Measurements from ENCODE around the gene UBALD2.
"Not testable (repeated sequence)": the region's sequence is repeated elsewhere in the genome, so short reads cannot be mapped to it uniquely, and the experiment has no call there.

Gene UBALD2

DNA sequence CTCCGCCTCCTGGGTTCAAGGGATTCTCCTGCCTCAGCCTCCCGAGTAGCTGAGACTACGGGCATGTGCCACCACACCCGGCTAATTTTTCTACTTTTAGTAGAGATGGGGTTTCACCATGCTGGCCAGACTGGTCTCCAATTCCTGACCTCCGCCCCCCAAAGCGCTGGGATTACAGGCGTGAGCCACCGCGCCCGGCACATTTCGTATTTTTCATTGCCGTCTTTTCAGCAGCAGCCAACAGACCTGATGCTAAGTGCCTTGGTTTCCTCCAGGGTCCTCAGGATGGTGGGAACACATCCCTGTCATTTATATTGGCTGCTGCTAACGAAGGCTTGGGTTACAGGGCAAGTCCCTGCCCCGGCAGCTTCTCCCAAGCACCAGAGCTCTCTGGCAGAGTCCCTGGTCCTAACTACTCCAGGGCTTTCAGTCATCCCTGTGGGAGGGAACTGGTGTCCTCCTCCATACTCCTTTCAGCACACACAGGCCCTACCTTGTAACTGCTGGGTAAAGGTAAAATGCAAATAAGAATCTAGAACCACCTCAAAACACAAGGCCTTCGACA, 23.4 kb upstream of the UBALD2 start:
- Histone ChIP-seq H3F3A (ENCODE audit: insufficient read depth, low read length) (peaks cover 13% of the 10 kb centered on the region), H3K4me1 (ENCODE audit: low read length) (peaks cover 15% of the 10 kb centered on the region), H4K20me1 (ENCODE audit: insufficient read depth, low read length) (no peaks in the 10 kb centered on the region), H3K9me3 (replicated peaks; ENCODE audit: insufficient read depth, low read length) (no peaks in the 10 kb centered on the region), H3K27me3 (replicated peaks; ENCODE audit: insufficient read depth, low read length) (0 out of 2 replicates have a peak, but pooled peaks cover 4% of the 10 kb centered on the region), H3K4me3 (ENCODE audit: low read length) (no peak overlapping the region), H3K79me2 (ENCODE audit: low read length) (no peaks in the 10 kb centered on the region), H2AFZ (ENCODE audit: low read length) (no peak overlapping the region), H3K36me3 (replicated peaks; ENCODE audit: insufficient read depth, low read length) (no peaks in the 10 kb centered on the region), H3K9ac (ENCODE audit: low read length) (no peak overlapping the region), H3K27ac (ENCODE audit: low read length) (no peak overlapping the region), H3K9me2 (replicated peaks; ENCODE audit: insufficient read depth, low read length) (no peaks in the 10 kb centered on the region), H3K4me2 (ENCODE audit: low read depth, low read length) (no peak overlapping the region)
- DNase-seq, result no peak
- TF ChIP-seq CTCF (IDR thresholded peaks at IDR 0.05; ENCODE audit: low read length) (no peak), EZH2 (optimal IDR thresholded peaks at IDR 0.05; ENCODE audit: low read depth, low read length) (no peak), EZH2phosphoT487 (IDR thresholded peaks at IDR 0.05; ENCODE audit: low read length) (no peak)

- Histone ChIP-seq H3K36me3 (replicated peaks; ENCODE audit: insufficient read depth, low read length) (no peaks in the 10 kb centered on the region), H3K4me2 (ENCODE audit: low read depth, low read length) (no peak overlapping the region), H3K4me1 (ENCODE audit: low read length) (peaks cover 25% of the 10 kb centered on the region), H3K9ac (ENCODE audit: low read length) (no peak overlapping the region), H3K79me2 (ENCODE audit: low read length) (no peaks in the 10 kb centered on the region), H3K9me3 (replicated peaks; ENCODE audit: insufficient read depth, low read length) (no peaks in the 10 kb centered on the region), H3K27me3 (replicated peaks; ENCODE audit: insufficient read depth, low read length) (0 out of 2 replicates have a peak, but pooled peaks cover 4% of the 10 kb centered on the region), H4K20me1 (ENCODE audit: insufficient read depth, low read length) (no peaks in the 10 kb centered on the region), H3F3A (ENCODE audit: insufficient read depth, low read length) (peaks cover 24% of the 10 kb centered on the region), H3K9me2 (replicated peaks; ENCODE audit: insufficient read depth, low read length) (no peaks in the 10 kb centered on the region), H2AFZ (ENCODE audit: low read length) (no peak overlapping the region), H3K4me3 (ENCODE audit: low read length) (no peak overlapping the region), H3K27ac (ENCODE audit: low read length) (no peak overlapping the region)
- TF ChIP-seq CTCF (IDR thresholded peaks at IDR 0.05; ENCODE audit: low read length) (no peak), EZH2 (optimal IDR thresholded peaks at IDR 0.05; ENCODE audit: low read depth, low read length) (no peak)
- no peak for DNase-seq
These were observed 21.1 kb upstream of the UBALD2 start for GRCh38 chr17:76243826-76244679.

DNA sequence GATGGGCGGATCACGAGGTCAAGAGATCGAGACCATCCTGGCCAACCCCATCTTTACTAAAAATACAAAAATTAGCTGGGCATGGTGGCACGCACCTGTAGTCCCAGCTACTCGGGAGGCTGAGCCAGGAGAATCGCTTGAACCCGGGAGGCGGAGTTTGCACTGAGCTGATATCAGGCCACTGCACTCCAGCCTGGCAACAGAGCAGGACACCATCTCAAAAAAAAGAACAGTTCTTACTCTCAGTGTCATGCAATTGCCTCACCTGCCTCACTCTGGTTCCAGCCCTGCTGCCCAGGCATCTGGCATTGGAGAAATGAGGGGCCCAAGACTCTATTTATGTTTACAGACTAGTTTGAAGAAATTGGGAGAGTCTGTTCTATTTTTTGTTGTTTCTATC, 20.4 kb upstream of the UBALD2 start:
- H4K20me1 ChIP-seq (ENCODE audit: insufficient read depth, low read length); H2AFZ ChIP-seq (ENCODE audit: low read length); H3K4me3 ChIP-seq (ENCODE audit: low read length); H3K4me2 ChIP-seq (ENCODE audit: low read depth, low read length); H3K36me3 ChIP-seq (replicated peaks; ENCODE audit: insufficient read depth, low read length); H3K27ac ChIP-seq (ENCODE audit: low read length); DNase-seq; H3K79me2 ChIP-seq (ENCODE audit: low read length); H3K27me3 ChIP-seq (replicated peaks; ENCODE audit: insufficient read depth, low read length); H3K9ac ChIP-seq (ENCODE audit: low read length); H3K9me2 ChIP-seq (replicated peaks; ENCODE audit: insufficient read depth, low read length); H3K9me3 ChIP-seq (replicated peaks; ENCODE audit: insufficient read depth, low read length): not testable (repeated sequence)
- peaks cover 25% of the 10 kb centered on the region for H3K4me1 ChIP-seq (ENCODE audit: low read length)
- peaks cover 24% of the 10 kb centered on the region for H3F3A ChIP-seq (ENCODE audit: insufficient read depth, low read length)
